Fibroblast of pulmonary artery (primary cell): ENCODE results near the gene TIAM2.

Experiments used
- DNase-seq: peaks from one replicate; pipeline ENCODE4 v3.0.0-alpha.2; 2010; ENCODE audit warnings: low read depth
- H3K4me3 ChIP-seq: replicated peaks from 2 replicates; pipeline ENCODE4 v1.5.1; 2011; ENCODE audit warnings: low read depth, mild to moderate bottlenecking, control low read depth, low read length, moderate library complexity
- CTCF ChIP-seq: IDR thresholded peaks from 2 replicates; pipeline ENCODE4 v1.5.1; 2011; ENCODE audit warnings: mild to moderate bottlenecking, control low read depth, low read length, inconsistent platforms; ENCODE audit errors: missing control alignments

The TIAM2 gene

GRCh38 chr6:154977588-154977987 is 17.5 kb upstream of the TIAM2 start:
- no peak for DNase-seq
- no peak overlapping the region for H3K4me3 ChIP-seq
- no peak for TF ChIP-seq CTCF

GRCh38 chr6:154980273-154981078 is 14.6 kb upstream of the TIAM2 start:
- no peak overlapping the region for H3K4me3 ChIP-seq
- no peak for TF ChIP-seq CTCF
- DNase-seq: no peak

- H3K4me3 ChIP-seq: no peak overlapping the region
- DNase-seq: no peak
- TF ChIP-seq CTCF: no peak
These were observed 13.8 kb upstream of the TIAM2 start for GRCh38 chr6:154981079-154981870.

- TF ChIP-seq CTCF: no peak
These were observed 11.0 kb upstream of the TIAM2 start for GRCh38 chr6:154984146-154984545.

GRCh38 chr6:154986787-154987235 is 8.3 kb upstream of the TIAM2 start:
- peak; percentile 25 for DNase-seq
- no peak overlapping the region for H3K4me3 ChIP-seq
- TF ChIP-seq CTCF: no peak

More at GRCh38 chr6:154984146-154984545, 11.0 kb upstream of the TIAM2 start:
- H3K4me3 ChIP-seq: no peak overlapping the region
- no peak for DNase-seq

- TF ChIP-seq CTCF: no peak
- peak; percentile 24 for DNase-seq
- no peak overlapping the region for H3K4me3 ChIP-seq
These were observed 5.7 kb upstream of the TIAM2 start for GRCh38 chr6:154989448-154989847.
